C4-2B (cell line): ENCODE results near the gene SH3BP1.

Source experiments
- H3K27ac ChIP-seq: fragments of 450-650 bp; 2 replicates; pipeline ENCODE4 v1.5.1; 2017
- ZFX ChIP-seq: fragments of 450-650 bp; IDR thresholded peaks from 2 replicates; pipeline ENCODE4 v1.6.1; 2017
- TF ChIP-seq, protein P1 (sequence below): fragments of 450-650 bp; conservative IDR thresholded peaks from 2 replicates; pipeline ENCODE4 v1.5.1; 2017; ENCODE audit warnings: mild to moderate bottlenecking

SH3BP1 gene

DNA sequence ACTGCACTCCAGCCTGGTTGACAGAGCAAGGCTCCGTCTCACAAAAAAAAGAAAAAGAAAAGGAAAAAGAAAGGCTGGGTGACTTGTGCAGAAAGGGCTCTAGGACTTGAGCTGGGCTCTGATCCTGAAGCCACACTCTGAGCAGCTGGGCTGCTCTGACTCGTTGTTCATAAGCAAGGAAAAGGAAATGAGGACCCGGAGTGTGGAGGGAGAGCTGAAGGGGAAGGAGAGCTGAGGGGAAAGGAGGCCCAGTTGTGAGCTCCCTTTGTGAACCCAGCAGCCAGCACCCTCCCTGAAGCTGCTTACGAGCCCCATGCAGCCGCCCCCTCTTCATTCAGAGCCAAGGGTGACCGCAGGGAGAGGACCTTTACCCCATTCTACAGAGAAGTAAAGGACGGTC, 12.3 kb upstream of the SH3BP1 start:
- TF ChIP-seq ZFX: no peak
- TF ChIP-seq, protein P1, sequence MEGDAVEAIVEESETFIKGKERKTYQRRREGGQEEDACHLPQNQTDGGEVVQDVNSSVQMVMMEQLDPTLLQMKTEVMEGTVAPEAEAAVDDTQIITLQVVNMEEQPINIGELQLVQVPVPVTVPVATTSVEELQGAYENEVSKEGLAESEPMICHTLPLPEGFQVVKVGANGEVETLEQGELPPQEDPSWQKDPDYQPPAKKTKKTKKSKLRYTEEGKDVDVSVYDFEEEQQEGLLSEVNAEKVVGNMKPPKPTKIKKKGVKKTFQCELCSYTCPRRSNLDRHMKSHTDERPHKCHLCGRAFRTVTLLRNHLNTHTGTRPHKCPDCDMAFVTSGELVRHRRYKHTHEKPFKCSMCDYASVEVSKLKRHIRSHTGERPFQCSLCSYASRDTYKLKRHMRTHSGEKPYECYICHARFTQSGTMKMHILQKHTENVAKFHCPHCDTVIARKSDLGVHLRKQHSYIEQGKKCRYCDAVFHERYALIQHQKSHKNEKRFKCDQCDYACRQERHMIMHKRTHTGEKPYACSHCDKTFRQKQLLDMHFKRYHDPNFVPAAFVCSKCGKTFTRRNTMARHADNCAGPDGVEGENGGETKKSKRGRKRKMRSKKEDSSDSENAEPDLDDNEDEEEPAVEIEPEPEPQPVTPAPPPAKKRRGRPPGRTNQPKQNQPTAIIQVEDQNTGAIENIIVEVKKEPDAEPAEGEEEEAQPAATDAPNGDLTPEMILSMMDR: no peak
- H3K27ac ChIP-seq: no peak overlapping the region

DNA sequence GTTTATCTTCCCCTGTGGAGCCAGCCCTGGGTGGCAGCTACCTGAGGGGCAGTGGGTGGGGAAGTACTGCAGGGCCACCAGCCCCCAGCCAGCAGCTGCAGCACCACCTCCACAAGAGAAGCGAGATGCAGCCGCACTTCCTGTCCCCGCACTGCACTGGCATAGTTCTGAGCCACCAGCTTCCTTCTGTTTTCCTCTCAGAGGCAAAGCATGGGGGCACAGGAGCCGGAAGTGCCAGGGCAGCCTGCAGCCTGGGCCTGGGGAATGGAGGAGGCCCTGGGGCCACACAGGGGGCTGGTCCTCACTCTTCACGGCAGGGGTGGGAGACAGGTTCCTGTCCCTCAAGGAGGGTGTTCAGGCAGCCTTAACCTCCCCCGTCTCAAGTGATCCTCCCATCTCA, 11.9 kb upstream of the SH3BP1 start:
- no peak for TF ChIP-seq ZFX
- TF ChIP-seq, protein P1: no peak
- no peak overlapping the region for H3K27ac ChIP-seq

GRCh38 chr22:37628830-37629229, 10.6 kb upstream of the SH3BP1 start:
- TF ChIP-seq, protein P1: no peak
- TF ChIP-seq ZFX: no peak
- H3K27ac ChIP-seq: no peak overlapping the region

DNA sequence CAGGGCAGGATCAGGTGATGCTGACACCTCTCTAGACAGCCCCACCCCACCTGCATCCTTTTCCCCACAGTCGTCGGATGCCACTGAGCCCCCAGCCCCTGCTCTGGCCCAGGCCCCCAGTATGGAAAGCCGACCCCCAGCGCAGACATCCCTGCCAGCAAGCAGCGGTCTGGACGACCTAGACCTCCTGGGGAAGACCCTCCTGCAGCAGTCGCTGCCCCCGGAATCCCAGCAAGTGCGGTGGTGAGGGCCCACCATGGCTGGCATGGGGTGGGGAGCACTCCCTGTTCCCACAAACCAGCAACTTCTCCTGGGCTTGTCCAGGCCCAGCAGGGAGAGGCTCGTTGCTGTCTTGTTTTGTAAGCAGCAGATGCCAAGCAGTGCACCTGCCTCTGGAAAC, 9.5 kb upstream of the SH3BP1 start:
- TF ChIP-seq, protein P1: no peak
- TF ChIP-seq ZFX: no peak
- no peak overlapping the region for H3K27ac ChIP-seq

GRCh38 chr22:37630839-37631435, 8.5 kb upstream of the SH3BP1 start:
- no peak overlapping the region for H3K27ac ChIP-seq
- TF ChIP-seq, protein P1: no peak
- no peak for TF ChIP-seq ZFX

GRCh38 chr22:37631448-37632173, 7.9 kb upstream of the SH3BP1 start:
- H3K27ac ChIP-seq: no peak overlapping the region
- no peak for TF ChIP-seq ZFX
- TF ChIP-seq, protein P1: no peak
